ENCODE measurements around the gene KHNYN. TPM values are rescaled to one million over a fixed set of nuclear protein-coding genes. Genes with fewer than 3 reads are reported as not detected.

Gene KHNYN
- total RNA-seq, 1 donor from 2014 or later = 77.4 TPM

- peaks cover 14% of the 10 kb centered on the region for H3K27me3 Mint-ChIP-seq
- no peak for DNase-seq (ENCODE audit: low spot score, unreplicated experiment)
- no peaks in the 10 kb centered on the region for H3K4me1 Mint-ChIP-seq (ENCODE audit: low read depth)
- H3K9me3 Mint-ChIP-seq (ENCODE audit: low read depth) = no peaks in the 10 kb centered on the region
- no peak for TF ChIP-seq CTCF (IDR thresholded peaks at IDR 0.05; ENCODE audit: unreplicated experiment)
- peaks cover 15% of the 10 kb centered on the region for H3K36me3 Mint-ChIP-seq (ENCODE audit: insufficient read depth)
- H3K4me3 Mint-ChIP-seq (ENCODE audit: low read depth) = no peak overlapping the region
- H3K27ac Mint-ChIP-seq = peak overlapping the region; percentile 52
Measured at GRCh38 chr14:24415421-24416253, 14.1 kb upstream of the KHNYN start.

- peaks cover 14% of the 10 kb centered on the region for H3K27me3 Mint-ChIP-seq
- TF ChIP-seq CTCF (IDR thresholded peaks at IDR 0.05; ENCODE audit: unreplicated experiment) = no peak
- no peak overlapping the region for H3K4me3 Mint-ChIP-seq (ENCODE audit: low read depth)
- H3K27ac Mint-ChIP-seq = no peak overlapping the region
- H3K36me3 Mint-ChIP-seq (ENCODE audit: insufficient read depth) = peaks cover 14% of the 10 kb centered on the region
- no peak for DNase-seq (ENCODE audit: low spot score, unreplicated experiment)
- no peaks in the 10 kb centered on the region for H3K9me3 Mint-ChIP-seq (ENCODE audit: low read depth)
- H3K4me1 Mint-ChIP-seq (ENCODE audit: low read depth) = no peaks in the 10 kb centered on the region
Measured at GRCh38 chr14:24416254-24416931, 13.4 kb upstream of the KHNYN start.

- Mint-ChIP-seq H3K27ac (no peak overlapping the region), H3K27me3 (peaks cover 14% of the 10 kb centered on the region), H3K4me1 (ENCODE audit: low read depth) (no peaks in the 10 kb centered on the region), H3K36me3 (ENCODE audit: insufficient read depth) (peaks cover 14% of the 10 kb centered on the region), H3K9me3 (ENCODE audit: low read depth) (no peaks in the 10 kb centered on the region), H3K4me3 (ENCODE audit: low read depth) (no peak overlapping the region)
- no peak for DNase-seq (ENCODE audit: low spot score, unreplicated experiment)
- no peak for TF ChIP-seq CTCF (IDR thresholded peaks at IDR 0.05; ENCODE audit: unreplicated experiment)
Measured at GRCh38 chr14:24416932-24417619, 12.7 kb upstream of the KHNYN start.

- H3K27me3 Mint-ChIP-seq = peaks cover 14% of the 10 kb centered on the region
- H3K27ac Mint-ChIP-seq = no peak overlapping the region
- H3K36me3 Mint-ChIP-seq (ENCODE audit: insufficient read depth) = peaks cover 10% of the 10 kb centered on the region
- H3K4me1 Mint-ChIP-seq (ENCODE audit: low read depth) = no peaks in the 10 kb centered on the region
- H3K9me3 Mint-ChIP-seq (ENCODE audit: low read depth) = no peaks in the 10 kb centered on the region
- no peak for TF ChIP-seq CTCF (IDR thresholded peaks at IDR 0.05; ENCODE audit: unreplicated experiment)
- H3K4me3 Mint-ChIP-seq (ENCODE audit: low read depth) = no peak overlapping the region
- DNase-seq (ENCODE audit: low spot score, unreplicated experiment) = no peak
Measured at GRCh38 chr14:24417832-24418491, 11.8 kb upstream of the KHNYN start.

GRCh38 chr14:24418492-24418873 lies 11.3 kb upstream of the KHNYN start:
- no peak overlapping the region for H3K4me3 Mint-ChIP-seq (ENCODE audit: low read depth)
- H3K36me3 Mint-ChIP-seq (ENCODE audit: insufficient read depth) = peaks cover 10% of the 10 kb centered on the region
- H3K9me3 Mint-ChIP-seq (ENCODE audit: low read depth) = no peaks in the 10 kb centered on the region
- H3K4me1 Mint-ChIP-seq (ENCODE audit: low read depth) = no peaks in the 10 kb centered on the region
- TF ChIP-seq CTCF (IDR thresholded peaks at IDR 0.05; ENCODE audit: unreplicated experiment) = no peak
- peaks cover 14% of the 10 kb centered on the region for H3K27me3 Mint-ChIP-seq
- no peak overlapping the region for H3K27ac Mint-ChIP-seq
- DNase-seq (ENCODE audit: low spot score, unreplicated experiment) = no peak
